Endodermal cell (in vitro differentiated cells): ENCODE measurements around the gene ATG9B. TPM values are rescaled to one million over a fixed set of nuclear protein-coding genes. Genes with fewer than 3 reads are reported as not detected.

Experiments used
- DNase-seq: peaks from one replicate; pipeline ENCODE4 v3.0.0-alpha.2; 2017
- H3K27ac ChIP-seq: 2 replicates; pipeline ENCODE4 v1.5.1; 2013; ENCODE audit warnings: mild to moderate bottlenecking, low read depth, low read length, moderate library complexity
- H3K27me3 ChIP-seq: 2 replicates; pipeline ENCODE4 v1.6.1; 2013; ENCODE audit warnings: mild to moderate bottlenecking, low read length, moderate library complexity; ENCODE audit not compliant: insufficient read depth, control insufficient read depth, poor library complexity, severe bottlenecking
- H3K36me3 ChIP-seq: 2 replicates; pipeline ENCODE4 v1.7.0; 2013; ENCODE audit warnings: mild to moderate bottlenecking, low read length, moderate library complexity; ENCODE audit not compliant: control insufficient read depth, insufficient read depth
- H3K4me1 ChIP-seq: one replicate; pipeline ENCODE4 v1.7.0; 2013; ENCODE audit warnings: low read length; ENCODE audit not compliant: control insufficient read depth, insufficient read depth
- H3K4me3 ChIP-seq: 2 replicates; pipeline ENCODE4 v1.5.1; 2013; ENCODE audit warnings: mild to moderate bottlenecking, low read length, moderate library complexity
- H3K9ac ChIP-seq: 2 replicates; pipeline ENCODE4 v1.6.1; 2013; ENCODE audit warnings: mild to moderate bottlenecking, low read length, moderate library complexity; ENCODE audit not compliant: poor library complexity, severe bottlenecking; ENCODE audit errors: extremely low read depth
- H3K9me3 ChIP-seq: 2 replicates; pipeline ENCODE4 v1.6.1; 2013; ENCODE audit warnings: mild to moderate bottlenecking, low read length, moderate library complexity; ENCODE audit not compliant: control insufficient read depth
- H3K27ac Mint-ChIP-seq: 2 replicates; pipeline ENCODE4 v1.8.0; 2020; ENCODE audit warnings: mixed read lengths
- H3K27me3 Mint-ChIP-seq: 2 replicates; pipeline ENCODE4 v1.8.0; 2021; ENCODE audit warnings: mild to moderate bottlenecking, mixed read lengths; ENCODE audit not compliant: insufficient read depth
- H3K36me3 Mint-ChIP-seq: 2 replicates; pipeline ENCODE4 v1.8.0; 2020; ENCODE audit warnings: low read depth, mixed read lengths
- H3K4me1 Mint-ChIP-seq: 2 replicates; pipeline ENCODE4 v1.8.0; 2020; ENCODE audit warnings: mixed read lengths
- H3K4me3 Mint-ChIP-seq: 2 replicates; pipeline ENCODE4 v1.8.0; 2020; ENCODE audit warnings: mild to moderate bottlenecking, moderate library complexity, mixed read lengths
- H3K9me3 Mint-ChIP-seq: 2 replicates; pipeline ENCODE4 v1.8.0; 2020; ENCODE audit warnings: mild to moderate bottlenecking, mixed read lengths
- WGBS, 2 experiments: methylation state at CpG; one replicate each; pipeline versions ENCODE4 v1.1.5 to v1.1.7; 2013; ENCODE audit warnings: missing lambda C conversion rate in 2 of 2, mixed read lengths in 1 of 2; ENCODE audit not compliant: insufficient coverage in 1 of 2, insufficient read length in 1 of 2; 5-methylcytosine and 5-hydroxymethylcytosine counted together
- total RNA-seq, 2 donors: library from RNA; stranded (reverse); fragmentation: NEBNext Ultra II Directional in 1 of 2; extraction: Animal tissue kit (Norgen Biotek cat#: 25700) in 1 of 2; gene quantifications; 2 replicates in 1 of 2; 3 replicates in 1 of 2; pipeline ENCODE4 v1.2.1, GENCODE V29; 2021
- TF ChIP-seq, protein P1 (sequence below): fragments of 200-600 bp; sonication (generic); conservative IDR thresholded peaks from 2 replicates; pipeline ENCODE4 v1.5.0; 2021; ENCODE audit warnings: antibody characterized with exemption, mild to moderate bottlenecking

The ATG9B gene
- total RNA-seq, 2 donors from 2014 or later, result 2.0 to 3.0 TPM

- Mint-ChIP-seq H3K36me3 (peaks cover 6% of the 10 kb centered on the region), H3K27ac (no peak overlapping the region), H3K4me1 (no peaks in the 10 kb centered on the region), H3K4me3 (no peak overlapping the region), H3K9me3 (no peaks in the 10 kb centered on the region), H3K27me3 (peaks cover 31% of the 10 kb centered on the region)
- H3K27ac ChIP-seq, result no peak overlapping the region
- TF ChIP-seq, protein P1, sequence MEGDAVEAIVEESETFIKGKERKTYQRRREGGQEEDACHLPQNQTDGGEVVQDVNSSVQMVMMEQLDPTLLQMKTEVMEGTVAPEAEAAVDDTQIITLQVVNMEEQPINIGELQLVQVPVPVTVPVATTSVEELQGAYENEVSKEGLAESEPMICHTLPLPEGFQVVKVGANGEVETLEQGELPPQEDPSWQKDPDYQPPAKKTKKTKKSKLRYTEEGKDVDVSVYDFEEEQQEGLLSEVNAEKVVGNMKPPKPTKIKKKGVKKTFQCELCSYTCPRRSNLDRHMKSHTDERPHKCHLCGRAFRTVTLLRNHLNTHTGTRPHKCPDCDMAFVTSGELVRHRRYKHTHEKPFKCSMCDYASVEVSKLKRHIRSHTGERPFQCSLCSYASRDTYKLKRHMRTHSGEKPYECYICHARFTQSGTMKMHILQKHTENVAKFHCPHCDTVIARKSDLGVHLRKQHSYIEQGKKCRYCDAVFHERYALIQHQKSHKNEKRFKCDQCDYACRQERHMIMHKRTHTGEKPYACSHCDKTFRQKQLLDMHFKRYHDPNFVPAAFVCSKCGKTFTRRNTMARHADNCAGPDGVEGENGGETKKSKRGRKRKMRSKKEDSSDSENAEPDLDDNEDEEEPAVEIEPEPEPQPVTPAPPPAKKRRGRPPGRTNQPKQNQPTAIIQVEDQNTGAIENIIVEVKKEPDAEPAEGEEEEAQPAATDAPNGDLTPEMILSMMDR, result no peak
- H3K4me1 ChIP-seq, result no peaks in the 10 kb centered on the region
- no peaks in the 10 kb centered on the region for H3K36me3 ChIP-seq
- no peak for DNase-seq
- 89 to 94% methylated on average over 6 to 14 of the region's 14 CpGs for WGBS, 2 experiments
- peaks cover 20% of the 10 kb centered on the region for H3K27me3 ChIP-seq
- no peak overlapping the region for H3K4me3 ChIP-seq
- no peaks in the 10 kb centered on the region for H3K9me3 ChIP-seq
- H3K9ac ChIP-seq, result no peak overlapping the region
These were observed 22.6 kb upstream of the ATG9B start for GRCh38 chr7:151046603-151047573.

GRCh38 chr7:151045967-151046366 lies 21.7 kb upstream of the ATG9B start:
- DNase-seq, result no peak
- Histone ChIP-seq H3K36me3 (no peaks in the 10 kb centered on the region), H3K4me3 (no peak overlapping the region), H3K9me3 (no peaks in the 10 kb centered on the region), H3K27me3 (peaks cover 20% of the 10 kb centered on the region), H3K27ac (no peak overlapping the region), H3K9ac (no peak overlapping the region), H3K4me1 (no peaks in the 10 kb centered on the region)
- Mint-ChIP-seq H3K4me1 (no peaks in the 10 kb centered on the region), H3K36me3 (peaks cover 8% of the 10 kb centered on the region), H3K27me3 (peaks cover 25% of the 10 kb centered on the region), H3K27ac (no peak overlapping the region), H3K9me3 (no peaks in the 10 kb centered on the region), H3K4me3 (no peak overlapping the region)
- 90 to 100% methylated on average over 2 to 9 of the region's 9 CpGs for WGBS, 2 experiments
- TF ChIP-seq, protein P1, result no peak

DNA sequence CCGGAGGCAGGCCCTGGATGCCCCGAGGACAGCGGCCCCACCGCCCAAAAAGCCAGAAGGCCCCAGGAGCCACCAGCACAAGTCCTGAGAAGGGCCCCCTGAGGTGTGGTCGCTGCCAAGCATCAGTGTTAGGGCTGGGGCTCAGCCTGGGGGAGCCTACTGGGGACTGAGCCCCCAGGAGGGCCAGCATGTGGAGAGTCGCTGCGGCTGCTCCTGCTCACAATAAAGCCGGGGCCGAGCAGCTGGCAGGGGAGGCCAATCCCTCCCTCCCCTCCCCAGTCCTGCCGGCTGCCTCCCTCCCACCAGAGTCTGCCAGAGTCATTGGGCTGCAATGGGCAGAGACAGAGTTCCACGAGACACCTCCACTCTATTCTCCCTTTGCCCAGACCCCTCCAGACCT lies 21.0 kb upstream of the ATG9B start:
- Histone ChIP-seq H3K9ac (no peak overlapping the region), H3K27ac (no peak overlapping the region), H3K27me3 (peaks cover 13% of the 10 kb centered on the region), H3K9me3 (no peaks in the 10 kb centered on the region), H3K36me3 (no peaks in the 10 kb centered on the region), H3K4me3 (no peak overlapping the region), H3K4me1 (no peaks in the 10 kb centered on the region)
- H3K36me3 Mint-ChIP-seq, result peaks cover 8% of the 10 kb centered on the region
- H3K27ac Mint-ChIP-seq, result no peak overlapping the region
- H3K4me3 Mint-ChIP-seq, result no peak overlapping the region
- peaks cover 18% of the 10 kb centered on the region for H3K27me3 Mint-ChIP-seq
- no peaks in the 10 kb centered on the region for H3K4me1 Mint-ChIP-seq
- 89 to 93% methylated on average over 3 to 11 of the region's 11 CpGs for WGBS, 2 experiments
- H3K9me3 Mint-ChIP-seq, result no peaks in the 10 kb centered on the region
- no peak for DNase-seq
- TF ChIP-seq, protein P1, result no peak
